HepG2 (cell line): ENCODE measurements around the gene RTCA. TPM values are rescaled to one million over a fixed set of nuclear protein-coding genes. Genes with fewer than 3 reads are reported as not detected.
A peak's percentile ranks its signal among the peaks of the same experiment; 100 is the strongest.

ENCODE experiments used
- AGO2 ChIP-seq: fragments of 200-400 bp; formaldehyde crosslinking; optimal IDR thresholded peaks from 2 replicates; pipeline ENCODE3; 2017; ENCODE audit warnings: mild to moderate bottlenecking, low read depth, low read length, moderate library complexity
- BHLHE40 ChIP-seq: IDR thresholded peaks from 2 replicates; pipeline ENCODE4 v1.6.1; 2011; ENCODE audit warnings: low read length, improper control_type of control experiment
- CBX5 ChIP-seq: sonication (generic); formaldehyde crosslinking; IDR thresholded peaks from 2 replicates; pipeline ENCODE4 v1.4.0; 2020; ENCODE audit warnings: missing genetic modification reagents, borderline replicate concordance
- FLYWCH1 ChIP-seq: sonication (generic); formaldehyde crosslinking; IDR thresholded peaks from 2 replicates; pipeline ENCODE4 v1.8.1; 2023; ENCODE audit warnings: mild to moderate bottlenecking, missing genetic modification reagents
- GABPA ChIP-seq, 2 experiments: IDR thresholded peaks; 2 replicates each; pipeline ENCODE4 v1.6.1; 2011 to 2016; ENCODE audit warnings: low read depth in 2 of 2, low read length in 1 of 2, missing biosample characterization in 1 of 2, missing genetic modification characterization in 1 of 2
- KLF12 ChIP-seq: sonication (generic); formaldehyde crosslinking; IDR thresholded peaks from 2 replicates; pipeline ENCODE4 v1.4.0; 2020; ENCODE audit warnings: missing genetic modification reagents, borderline replicate concordance
- NR2F6 ChIP-seq, 2 experiments: IDR thresholded peaks; 2 replicates each; pipeline ENCODE4 v1.6.1; 2016; ENCODE audit warnings: antibody characterized with exemption in 1 of 2, mild to moderate bottlenecking in 1 of 2
- PHF21A ChIP-seq: sonication (generic); formaldehyde crosslinking; IDR thresholded peaks from 2 replicates; pipeline ENCODE4 v1.5.0; 2020; ENCODE audit warnings: mild to moderate bottlenecking, missing genetic modification reagents
- SMAD3 ChIP-seq: sonication (generic); formaldehyde crosslinking; IDR thresholded peaks from 2 replicates; pipeline ENCODE4 v1.4.0; 2020; ENCODE audit warnings: missing genetic modification reagents
- TMF1 ChIP-seq: sonication (generic); formaldehyde crosslinking; IDR thresholded peaks from 2 replicates; pipeline ENCODE4 v1.8.1; 2022; ENCODE audit warnings: low read depth, missing genetic modification reagents
- ZBTB1 ChIP-seq: sonication (generic); formaldehyde crosslinking; IDR thresholded peaks from 2 replicates; pipeline ENCODE4 v1.4.0; 2020; ENCODE audit warnings: missing genetic modification reagents, borderline replicate concordance
- ZNF17 ChIP-seq: sonication (generic); formaldehyde crosslinking; IDR thresholded peaks from 2 replicates; pipeline ENCODE4 v1.5.0; 2020; ENCODE audit warnings: mild to moderate bottlenecking, missing genetic modification reagents
- ZNF263 ChIP-seq: sonication (generic); formaldehyde crosslinking; IDR thresholded peaks from 2 replicates; pipeline ENCODE4 v1.4.0; 2020; ENCODE audit warnings: missing genetic modification reagents
- ZNF282 ChIP-seq: fragments of 450-650 bp; IDR thresholded peaks from 2 replicates; pipeline ENCODE4 v1.6.1; 2018; ENCODE audit not compliant: partially characterized antibody
- ZNF546 ChIP-seq: sonication (generic); formaldehyde crosslinking; conservative IDR thresholded peaks from 2 replicates; pipeline ENCODE4 v1.8.1; 2023; ENCODE audit warnings: mild to moderate bottlenecking, missing genetic modification reagents
- ZNF616 ChIP-seq: sonication (generic); formaldehyde crosslinking; IDR thresholded peaks from 2 replicates; pipeline ENCODE4 v1.5.0; 2020; ENCODE audit warnings: low read depth, mild to moderate bottlenecking, missing genetic modification reagents
- ZNF788 ChIP-seq: sonication (generic); formaldehyde crosslinking; IDR thresholded peaks from 2 replicates; pipeline ENCODE4 v1.5.0; 2020; ENCODE audit warnings: mild to moderate bottlenecking, missing genetic modification reagents, borderline replicate concordance
- ZSCAN29 ChIP-seq: sonication (generic); formaldehyde crosslinking; conservative IDR thresholded peaks from 2 replicates; pipeline ENCODE4 v1.4.0; 2020; ENCODE audit warnings: mild to moderate bottlenecking, missing genetic modification reagents
- polyA plus RNA-seq, 8 experiments: library from polyadenylated mRNA; depleted of rRNA in 3 of 8; stranded (reverse) in 7 of 8; unstranded in 1 of 8; fragments of >200 nt; fragmentation: Illumina TruSeq in 4 of 8; extraction: Trizol in 4 of 8; gene quantifications; 2 replicates each; pipeline versions ENCODE4 v1.2.1 to v1.2.3, GENCODE V29; 2011 to 2016; ENCODE audit warnings: low read depth in 4 of 8, missing spikeins in 1 of 8, mixed read lengths in 1 of 8; ENCODE audit not compliant: insufficient read depth in 1 of 8
- total RNA-seq, 5 experiments: library from RNA; depleted of rRNA; stranded (reverse); fragments of >200 nt; fragmentation: Illumina TruSeq; extraction: Trizol; gene quantifications; 2 replicates each; pipeline ENCODE4 v1.2.3, GENCODE V29; 2016; ENCODE audit warnings: low read depth in 1 of 5
- TF ChIP-seq, protein P1 (sequence below): sonication (generic); formaldehyde crosslinking; IDR thresholded peaks from 2 replicates; pipeline ENCODE4 v1.5.1; 2020; ENCODE audit warnings: mild to moderate bottlenecking, missing genetic modification reagents, borderline replicate concordance
- TF ChIP-seq, protein P2 (sequence below): sonication (generic); formaldehyde crosslinking; IDR thresholded peaks from 2 replicates; pipeline ENCODE4 v1.5.0; 2020; ENCODE audit warnings: missing genetic modification reagents
- TF ChIP-seq, protein P3 (sequence below): sonication (generic); formaldehyde crosslinking; IDR thresholded peaks from 2 replicates; pipeline ENCODE4 v1.4.0; 2020; ENCODE audit warnings: missing genetic modification reagents
- TF ChIP-seq, protein P4 (sequence below): sonication (generic); formaldehyde crosslinking; IDR thresholded peaks from 2 replicates; pipeline ENCODE4 v1.9.0; 2021; ENCODE audit warnings: missing genetic modification reagents, borderline replicate concordance

Gene RTCA
- total and polyA plus RNA-seq, 2 of the 13 experiments (the other 11 are each of a cell fraction or from before 2014, with no cell fraction given): 22.7 to 31.0 TPM

DNA sequence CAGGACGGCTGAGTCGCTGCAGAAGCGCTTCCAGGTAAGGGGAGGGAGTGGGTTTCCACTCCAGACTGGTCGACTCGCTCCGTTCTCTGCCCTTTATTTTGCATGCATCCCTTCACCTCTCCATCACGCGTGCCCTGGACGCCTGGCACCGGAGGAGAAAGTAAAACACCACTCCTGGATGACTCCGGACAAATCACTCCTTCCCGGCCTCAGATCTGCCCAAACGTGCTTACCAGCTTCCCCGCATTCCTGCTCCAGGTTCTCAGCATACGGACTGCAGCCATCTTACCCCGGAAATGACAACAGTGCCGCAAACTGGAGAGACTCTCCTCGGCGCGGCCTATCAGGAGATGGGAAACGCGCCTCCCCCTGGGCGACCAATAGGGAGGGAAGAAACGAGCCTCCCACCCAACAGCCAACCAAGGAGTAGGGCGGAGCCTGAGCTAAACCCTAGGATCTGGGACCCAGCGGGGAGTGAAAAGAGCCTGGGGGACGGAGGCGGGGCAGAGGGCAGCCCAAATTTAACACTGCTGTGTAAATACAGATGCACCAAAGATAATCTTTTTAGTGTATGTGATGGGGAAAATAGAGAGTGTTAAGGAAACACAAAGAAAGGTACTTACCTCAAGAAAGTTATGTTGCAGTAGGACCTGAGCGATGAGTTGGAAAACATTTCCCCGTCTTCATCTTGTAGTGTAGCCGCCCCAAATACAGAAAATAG, 16.3 kb upstream of the RTCA start, which contains the start of gene DBT (continued):
- TF ChIP-seq ZNF282 (no peak), ZNF788 (no peak; the same call in 1 of the 2 replicates), PHF21A (CRISPR knock-in tag) (peak; percentile 69), ZNF616 (no peak), GABPA (IDR thresholded peaks at IDR 0.05; ENCODE audit: low read depth, low read length) (peak; percentile 53), GABPA (CRISPR knock-in tag; IDR thresholded peaks at IDR 0.05; ENCODE audit: low read depth) (peak; percentile 91), CBX5 (CRISPR knock-in tag) (no peak), ZNF546 (peak; percentile 35; the same call in 1 of the 2 replicates), FLYWCH1 (CRISPR knock-in tag) (no peak), TMF1 (CRISPR knock-in tag) (no peak), ZSCAN29 (peak; percentile 51; the same call in 1 of the 2 replicates), ZNF263 (CRISPR knock-in tag) (no peak), SMAD3 (CRISPR knock-in tag) (peak; percentile 77; the same call in 1 of the 2 replicates), KLF12 (CRISPR knock-in tag) (no peak), AGO2 (no peak), ZNF17 (CRISPR knock-in tag) (no peak; the same call in 1 of the 2 replicates), ZBTB1 (CRISPR knock-in tag) (no peak), NR2F6 (IDR thresholded peaks at IDR 0.05) (no peak), NR2F6 (CRISPR knock-in tag; IDR thresholded peaks at IDR 0.05) (no peak), BHLHE40 (peak; percentile 35)
- TF ChIP-seq, protein P1, sequence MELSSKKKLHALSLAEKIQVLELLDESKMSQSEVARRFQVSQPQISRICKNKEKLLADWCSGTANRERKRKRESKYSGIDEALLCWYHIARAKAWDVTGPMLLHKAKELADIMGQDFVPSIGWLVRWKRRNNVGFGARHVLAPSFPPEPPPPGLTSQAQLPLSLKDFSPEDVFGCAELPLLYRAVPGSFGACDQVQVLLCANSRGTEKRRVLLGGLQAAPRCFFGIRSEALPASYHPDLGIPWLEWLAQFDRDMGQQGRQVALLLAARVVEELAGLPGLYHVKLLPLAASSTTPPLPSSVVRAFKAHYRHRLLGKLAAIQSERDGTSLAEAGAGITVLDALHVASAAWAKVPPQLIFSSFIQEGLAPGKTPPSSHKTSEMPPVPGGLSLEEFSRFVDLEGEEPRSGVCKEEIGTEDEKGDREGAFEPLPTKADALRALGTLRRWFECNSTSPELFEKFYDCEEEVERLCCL (CRISPR knock-in tag): no peak
- TF ChIP-seq, protein P2, sequence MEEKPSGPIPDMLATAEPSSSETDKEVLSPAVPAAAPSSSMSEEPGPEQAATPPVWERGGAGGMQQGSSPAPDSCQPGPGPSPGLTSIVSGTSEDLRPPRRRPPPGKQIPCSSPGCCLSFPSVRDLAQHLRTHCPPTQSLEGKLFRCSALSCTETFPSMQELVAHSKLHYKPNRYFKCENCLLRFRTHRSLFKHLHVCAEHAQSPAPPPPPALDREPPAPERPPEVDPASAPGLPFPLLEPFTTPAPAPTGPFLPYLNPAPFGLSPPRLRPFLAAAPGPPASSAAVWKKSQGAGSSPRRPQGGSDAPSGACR: no peak
- TF ChIP-seq, protein P3, sequence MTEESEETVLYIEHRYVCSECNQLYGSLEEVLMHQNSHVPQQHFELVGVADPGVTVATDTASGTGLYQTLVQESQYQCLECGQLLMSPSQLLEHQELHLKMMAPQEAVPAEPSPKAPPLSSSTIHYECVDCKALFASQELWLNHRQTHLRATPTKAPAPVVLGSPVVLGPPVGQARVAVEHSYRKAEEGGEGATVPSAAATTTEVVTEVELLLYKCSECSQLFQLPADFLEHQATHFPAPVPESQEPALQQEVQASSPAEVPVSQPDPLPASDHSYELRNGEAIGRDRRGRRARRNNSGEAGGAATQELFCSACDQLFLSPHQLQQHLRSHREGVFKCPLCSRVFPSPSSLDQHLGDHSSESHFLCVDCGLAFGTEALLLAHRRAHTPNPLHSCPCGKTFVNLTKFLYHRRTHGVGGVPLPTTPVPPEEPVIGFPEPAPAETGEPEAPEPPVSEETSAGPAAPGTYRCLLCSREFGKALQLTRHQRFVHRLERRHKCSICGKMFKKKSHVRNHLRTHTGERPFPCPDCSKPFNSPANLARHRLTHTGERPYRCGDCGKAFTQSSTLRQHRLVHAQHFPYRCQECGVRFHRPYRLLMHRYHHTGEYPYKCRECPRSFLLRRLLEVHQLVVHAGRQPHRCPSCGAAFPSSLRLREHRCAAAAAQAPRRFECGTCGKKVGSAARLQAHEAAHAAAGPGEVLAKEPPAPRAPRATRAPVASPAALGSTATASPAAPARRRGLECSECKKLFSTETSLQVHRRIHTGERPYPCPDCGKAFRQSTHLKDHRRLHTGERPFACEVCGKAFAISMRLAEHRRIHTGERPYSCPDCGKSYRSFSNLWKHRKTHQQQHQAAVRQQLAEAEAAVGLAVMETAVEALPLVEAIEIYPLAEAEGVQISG (CRISPR knock-in tag): peak; percentile 69
- TF ChIP-seq, protein P4, sequence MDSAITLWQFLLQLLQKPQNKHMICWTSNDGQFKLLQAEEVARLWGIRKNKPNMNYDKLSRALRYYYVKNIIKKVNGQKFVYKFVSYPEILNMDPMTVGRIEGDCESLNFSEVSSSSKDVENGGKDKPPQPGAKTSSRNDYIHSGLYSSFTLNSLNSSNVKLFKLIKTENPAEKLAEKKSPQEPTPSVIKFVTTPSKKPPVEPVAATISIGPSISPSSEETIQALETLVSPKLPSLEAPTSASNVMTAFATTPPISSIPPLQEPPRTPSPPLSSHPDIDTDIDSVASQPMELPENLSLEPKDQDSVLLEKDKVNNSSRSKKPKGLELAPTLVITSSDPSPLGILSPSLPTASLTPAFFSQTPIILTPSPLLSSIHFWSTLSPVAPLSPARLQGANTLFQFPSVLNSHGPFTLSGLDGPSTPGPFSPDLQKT (CRISPR knock-in tag): no peak
